HTERT RPE-1 (cell line): ENCODE measurements around the gene SCARF2.
"Not testable (repeated sequence)": the region's sequence is repeated elsewhere in the genome, so short reads cannot be mapped to it uniquely, and the experiment has no call there.

Source experiments
- in situ Hi-C: fragments of 300-500 bp; cut with MboI; formaldehyde crosslinking; loops from 4 replicates; pipeline ENCODE4 v1.14.3; 2020; ENCODE audit warnings: low sequenced_read_pairs

Gene SCARF2

GRCh38 chr22:20437613-20438426 lies at the start of gene SCARF2:
Gene SCARF2, minus strand, starts transcription at chr22:20437825. Its CDS starts 71 bp downstream, at chr22:20437754.
- in situ Hi-C loops, result no loop called here

GRCh38 chr22:20486229-20486628 lies 48.6 kb upstream of the SCARF2 start:
- in situ Hi-C loops, result no loop called here

DNA sequence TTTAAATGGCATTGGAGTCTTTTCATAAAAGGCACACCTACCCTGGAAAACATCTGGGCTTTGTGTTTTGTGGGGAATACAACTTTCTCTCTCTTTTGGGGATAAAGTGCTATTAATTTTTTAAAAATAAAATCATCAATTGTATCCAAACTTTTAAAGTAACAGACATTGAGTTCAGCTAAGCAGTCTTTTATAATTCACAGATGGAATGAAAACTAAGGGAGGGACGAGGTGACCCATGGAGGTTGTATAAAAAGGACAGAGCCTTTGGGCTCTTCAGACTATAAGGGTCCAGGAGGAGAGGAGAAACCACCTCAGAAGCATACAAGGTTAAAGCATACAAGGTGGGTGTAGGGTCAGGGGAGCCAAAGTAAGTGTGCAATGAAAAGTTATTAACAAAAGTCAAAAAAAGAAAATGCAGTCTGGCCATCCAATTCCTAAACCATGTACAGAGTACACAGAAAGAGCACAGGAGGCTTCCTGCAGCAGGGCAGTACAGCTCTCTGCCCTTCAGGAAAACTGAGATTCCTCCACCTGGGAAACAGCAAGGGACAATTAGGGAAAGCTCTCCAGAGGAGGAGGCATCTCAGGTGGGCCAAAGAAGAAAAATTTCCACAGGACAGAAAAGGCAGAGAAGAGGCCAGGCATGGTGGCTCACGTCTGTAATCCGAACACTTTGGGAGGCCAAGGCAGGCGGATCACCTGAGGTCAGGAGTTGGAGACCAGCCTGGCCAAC lies 47.5 kb upstream of the SCARF2 start:
- in situ Hi-C loops, result no loop called here

DNA sequence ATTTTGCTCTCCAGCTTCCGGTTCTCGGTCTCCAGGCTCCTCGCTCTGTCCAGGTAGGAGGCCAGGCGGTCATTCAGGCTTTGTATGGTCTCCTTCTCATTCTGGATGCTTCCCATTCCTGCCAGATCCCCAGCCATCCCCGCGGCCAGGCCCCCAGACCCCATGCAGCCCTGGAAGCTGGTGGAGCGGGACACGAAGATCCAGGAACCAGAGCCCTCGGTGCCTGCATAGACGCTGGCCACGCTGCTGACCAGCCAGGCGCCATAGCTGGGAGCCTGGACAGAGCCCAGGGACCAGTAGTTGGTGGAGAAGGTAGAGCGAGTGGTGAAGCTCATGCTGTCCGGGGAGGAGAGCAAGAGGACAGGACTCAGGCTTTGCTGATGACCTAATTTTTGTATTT lies 46.1 kb upstream of the SCARF2 start:
- in situ Hi-C loops, result no loop called here

- in situ Hi-C loops, result not testable (repeated sequence)
Measured at GRCh38 chr22:20483143-20483506, 45.5 kb upstream of the SCARF2 start.

- in situ Hi-C loops, result no loop called here
Measured at GRCh38 chr22:20479612-20480196, 42.1 kb upstream of the SCARF2 start.

GRCh38 chr22:20478059-20478458 lies 40.4 kb upstream of the SCARF2 start:
- in situ Hi-C loops, result not testable (repeated sequence)

DNA sequence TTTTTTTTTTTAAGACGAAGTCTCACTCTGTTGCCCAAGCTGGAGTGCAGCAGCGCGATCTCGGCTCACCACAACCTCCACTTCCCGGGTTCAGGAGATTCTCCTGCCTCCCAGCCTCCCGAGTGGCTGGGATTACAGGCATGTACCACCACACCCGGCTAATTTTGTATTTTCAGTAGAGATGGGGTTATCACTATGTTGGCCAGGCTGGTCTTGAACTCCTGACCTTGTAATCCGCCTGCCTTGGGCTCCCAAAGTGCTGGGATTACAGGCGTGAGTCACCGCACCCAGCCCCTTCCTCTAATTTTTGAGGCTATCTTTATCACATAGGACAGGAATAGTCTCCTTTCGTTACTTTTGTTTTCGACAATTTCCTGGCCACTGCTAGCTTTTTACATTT lies 37.9 kb upstream of the SCARF2 start:
- in situ Hi-C loops, result not testable (repeated sequence)

DNA sequence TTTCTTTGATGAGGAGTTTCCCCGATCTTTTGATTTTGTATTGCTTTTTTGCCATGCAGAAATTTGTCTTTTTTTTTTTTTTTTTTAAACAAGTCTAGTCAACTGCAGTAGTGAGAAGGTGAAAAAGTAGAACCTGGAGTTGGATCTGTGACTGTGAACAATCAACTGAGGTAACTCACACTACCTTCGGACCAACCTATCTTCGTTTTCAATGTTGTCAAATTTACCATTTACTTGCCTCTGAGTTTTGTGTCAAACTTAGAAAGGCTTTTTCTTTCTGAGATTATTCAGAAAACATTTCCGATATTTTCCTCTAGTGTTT lies 37.5 kb upstream of the SCARF2 start:
- in situ Hi-C loops, result no loop called here

DNA sequence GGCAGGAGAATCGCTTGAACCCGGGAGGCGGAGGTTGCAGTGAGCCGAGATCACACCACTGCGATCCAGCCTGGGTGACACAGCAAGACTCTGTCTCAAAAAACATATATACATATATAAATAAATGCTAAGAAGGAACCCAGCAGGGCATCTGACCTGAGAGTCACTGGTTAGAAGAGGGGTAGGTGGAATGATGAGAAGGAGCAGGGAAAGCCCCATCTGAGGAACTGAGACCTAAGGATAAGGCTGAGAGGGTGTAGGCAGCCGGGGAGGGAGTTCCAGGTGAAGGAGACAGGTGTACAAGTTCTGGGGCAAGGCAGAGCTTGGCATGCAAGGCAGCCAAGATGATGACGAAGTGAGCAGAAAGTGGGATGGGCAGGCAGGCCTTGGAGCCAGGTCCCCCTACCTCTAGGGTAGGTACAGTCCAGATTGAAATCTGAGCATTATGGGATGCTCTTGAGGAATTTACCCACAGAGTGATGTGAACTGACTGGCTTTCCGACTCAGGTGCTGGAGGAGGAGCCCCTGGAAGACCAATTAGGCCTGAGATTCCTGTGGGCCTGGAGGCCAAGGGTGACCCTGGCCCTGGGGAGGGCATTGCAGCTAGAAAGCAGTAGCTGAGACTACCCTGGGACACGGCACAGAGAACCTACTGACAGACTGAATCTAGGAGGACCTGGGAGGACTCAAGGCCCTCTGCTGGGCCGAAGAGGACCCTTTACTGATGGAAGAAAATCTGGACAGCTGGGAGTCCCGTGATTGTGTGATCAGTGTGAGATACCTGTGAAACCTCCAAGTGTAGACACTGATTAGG lies 35.2 kb upstream of the SCARF2 start:
- in situ Hi-C loops, result no loop called here

- in situ Hi-C loops, result no loop called here
Measured at GRCh38 chr22:20471126-20471833, 33.7 kb upstream of the SCARF2 start.

DNA sequence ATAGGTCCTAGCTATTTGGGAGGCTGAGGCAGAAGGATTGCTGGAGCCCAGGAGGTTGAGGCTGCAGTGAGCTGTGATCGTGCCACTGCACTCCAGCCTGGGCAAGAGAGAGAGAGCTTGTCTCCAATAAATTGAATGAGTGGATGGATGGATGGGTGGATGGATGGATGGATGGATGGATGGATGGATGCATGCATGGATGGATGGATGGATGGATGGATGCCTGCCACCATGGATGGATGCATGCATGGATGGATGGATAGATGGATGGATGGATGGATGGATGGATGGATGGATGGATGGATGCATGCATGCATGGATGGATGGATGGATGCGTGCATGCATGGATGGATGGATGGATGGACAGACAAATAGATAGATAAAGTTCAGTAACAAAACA lies 32.9 kb upstream of the SCARF2 start:
- in situ Hi-C loops, result not testable (repeated sequence)

- in situ Hi-C loops, result no loop called here
Measured at GRCh38 chr22:20469110-20469868, 31.7 kb upstream of the SCARF2 start.

GRCh38 chr22:20466659-20467379 lies 29.2 kb upstream of the SCARF2 start:
- in situ Hi-C loops, result no loop called here

GRCh38 chr22:20465759-20466077 lies 28.1 kb upstream of the SCARF2 start:
- in situ Hi-C loops, result no loop called here

DNA sequence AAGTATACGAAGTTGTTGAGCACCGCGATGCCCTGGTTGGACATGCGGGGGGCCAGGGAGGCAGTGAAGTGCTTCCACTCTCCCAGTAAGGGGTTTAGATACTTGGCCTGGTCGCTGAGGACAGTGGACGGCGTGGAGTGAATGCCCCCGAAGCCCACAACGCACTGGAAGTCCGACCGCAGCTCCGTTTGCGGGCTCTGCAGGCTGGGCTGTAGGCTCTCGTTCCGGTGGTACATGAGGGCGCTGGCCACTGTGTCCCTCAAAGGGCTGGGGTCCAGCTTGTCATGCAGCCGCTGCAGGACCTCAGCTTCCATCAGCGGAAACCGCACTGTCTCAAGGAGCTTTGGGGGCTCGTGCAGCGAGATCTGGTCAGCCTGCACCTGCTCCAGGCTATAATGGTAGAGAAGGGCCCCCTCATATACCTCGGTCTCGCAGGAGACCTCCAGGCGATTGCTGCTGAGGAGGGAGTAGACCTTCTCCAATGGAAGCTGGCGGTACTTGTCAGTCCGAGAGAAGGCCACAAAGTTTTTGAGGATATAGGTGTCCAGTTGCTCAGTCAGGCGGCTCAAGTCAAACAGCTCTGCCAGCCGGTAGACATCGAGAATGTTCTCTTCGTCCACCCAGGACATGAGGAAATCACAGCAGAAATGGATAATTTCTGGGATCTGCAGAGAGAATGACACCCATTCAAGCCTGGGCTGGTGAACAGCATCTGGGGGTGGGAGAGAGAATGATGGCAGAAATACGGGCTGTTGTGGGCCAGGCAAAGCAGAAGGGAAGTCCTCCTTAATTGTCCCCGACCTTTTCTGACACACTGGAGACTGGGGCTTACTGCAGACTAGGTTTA lies 27.5 kb upstream of the SCARF2 start:
- in situ Hi-C loops, result no loop called here

DNA sequence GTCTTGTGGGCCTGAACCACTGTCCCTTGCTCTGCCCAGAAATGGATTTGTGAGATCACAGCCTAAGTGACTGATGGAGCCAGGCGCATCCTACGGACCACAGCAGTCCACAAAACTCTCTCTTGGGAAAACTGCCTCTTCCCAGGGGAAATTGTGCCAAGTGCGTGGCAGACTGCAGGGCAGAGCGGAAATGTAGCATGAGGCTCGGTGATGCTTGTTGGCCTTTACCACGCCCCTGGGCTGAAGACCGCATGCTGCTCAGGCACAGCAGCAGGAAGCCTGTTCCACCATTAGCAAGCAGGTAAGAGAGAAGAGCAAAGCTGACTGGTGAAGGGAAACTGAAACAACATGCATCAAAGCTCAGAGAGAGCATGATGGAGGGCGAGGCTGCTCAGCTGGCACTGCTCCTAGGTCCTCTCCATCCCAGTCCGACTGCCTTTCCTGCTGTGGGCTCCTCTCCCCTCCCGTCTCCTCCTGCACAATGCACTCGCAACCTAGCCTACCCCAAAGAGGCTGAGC lies 26.5 kb upstream of the SCARF2 start:
- in situ Hi-C loops, result no loop called here
